Measurements from ENCODE around the gene B3GALT4. TPM values are rescaled to one million over a fixed set of nuclear protein-coding genes. Genes with fewer than 3 reads are reported as not detected.

The B3GALT4 gene
- total RNA-seq, 2 experiments from 2014 or later, result 14.0 to 20.5 TPM

Small RNAs within 50 kb of the gene (microRNA-seq; reads per million reads assigned to microRNA genes)
- gene MIR6834 (not detected), gene MIR6873 (not detected)

Other genes with a start within 250 kb of the B3GALT4 start
- gene HLA-DPA1, start 203.5 kb upstream of the B3GALT4 start, total RNA-seq, result 100 to 1,000 TPM; 276 to 299 TPM
- gene HLA-DPB1, start 201.1 kb upstream of the B3GALT4 start, total RNA-seq, result 100 to 1,000 TPM; 113 to 150 TPM
- under 1 TPM; 0.77 to 0.79 TPM for gene COL11A2, start 84.7 kb upstream of the B3GALT4 start, total RNA-seq
- gene RXRB, start 76.5 kb upstream of the B3GALT4 start, total RNA-seq, result 10 to 100 TPM; 36.0 to 38.9 TPM
- 10 to 100 TPM; 50.1 to 63.9 TPM for gene SLC39A7, start 76.3 kb upstream of the B3GALT4 start, total RNA-seq
- 10 to 100 TPM; 18.6 to 20.9 TPM for gene HSD17B8, start 72.5 kb upstream of the B3GALT4 start, total RNA-seq
- 10 to 100 TPM; 32.6 to 37.8 TPM for gene RING1, start 68.6 kb upstream of the B3GALT4 start, total RNA-seq
- 10 to 100 TPM; 60.6 to 63.3 TPM for gene VPS52, start 5.2 kb upstream of the B3GALT4 start, total RNA-seq
- 1,000 to 10,000 TPM; 2,808 to 3,161 TPM for gene RPS18, start 5.0 kb upstream of the B3GALT4 start, total RNA-seq
- gene WDR46, start 12.1 kb downstream of the B3GALT4 start, total RNA-seq, result 10 to 100 TPM; 61.5 to 78.4 TPM
- gene PFDN6, start 12.5 kb downstream of the B3GALT4 start, total RNA-seq, result 10 to 100 TPM; 67.8 to 90.3 TPM
- 10 to 100 TPM; 34.7 to 49.9 TPM for gene RGL2, start 21.8 kb downstream of the B3GALT4 start, total RNA-seq
- gene TAPBP, start 37.0 kb downstream of the B3GALT4 start, total RNA-seq, result 100 to 1,000 TPM; 207 to 235 TPM
- gene ZBTB22, start 40.6 kb downstream of the B3GALT4 start, total RNA-seq, result 10 to 100 TPM; 10.6 to 11.8 TPM
- gene DAXX, start 45.8 kb downstream of the B3GALT4 start, total RNA-seq, result 100 to 1,000 TPM; 102 to 107 TPM
- 100 to 1,000 TPM; 133 to 187 TPM for gene KIFC1, start 114.7 kb downstream of the B3GALT4 start, total RNA-seq
- 10 to 100 TPM; 26.1 to 36.0 TPM for gene PHF1, start 133.9 kb downstream of the B3GALT4 start, total RNA-seq
- gene CUTA, start 141.0 kb downstream of the B3GALT4 start, total RNA-seq, result 100 to 1,000 TPM; 196 to 197 TPM
- gene SYNGAP1, start 142.9 kb downstream of the B3GALT4 start, total RNA-seq, result 10 to 100 TPM; 24.1 to 39.8 TPM
- gene ZBTB9, start 177.5 kb downstream of the B3GALT4 start, total RNA-seq, result 1 to 10 TPM; 7.4 to 9.0 TPM

Measured in activated CD8-positive, alpha-beta memory T cell treated with anti-CD3 and anti-CD28 coated beads, Interleukin-2, amount 10 ng/mL, durations not matched to agents 7 days and 5 days (primary cell).